C4-2B (cell line): ENCODE data around the gene SCPEP1.

Source experiments
- CTCF ChIP-seq: fragments of 450-650 bp; conservative IDR thresholded peaks from 2 replicates; pipeline ENCODE4 v1.5.1; 2017; ENCODE audit warnings: mild to moderate bottlenecking
- ZFX ChIP-seq: fragments of 450-650 bp; IDR thresholded peaks from 2 replicates; pipeline ENCODE4 v1.6.1; 2017

- TF ChIP-seq CTCF, result no peak
- no peak for TF ChIP-seq ZFX
Observed at GRCh38 chr17:57002904-57003303, 25.0 kb downstream of the SCPEP1 start.
